ENCODE measurements around the gene SORCS2.

GRCh38 chr4:7186516-7187167 lies 5.7 kb upstream of the SORCS2 start:
- TF ChIP-seq CTCF (IDR thresholded peaks at IDR 0.05) (no peak), EZH2 (IDR thresholded peaks at IDR 0.05; ENCODE audit: borderline replicate concordance, insufficient read depth, low read depth, low read length, poor library complexity, severe bottlenecking) (no peak)
